Esophagus squamous epithelium (tissue), 5 donors: ENCODE measurements around the gene GPR62. TPM values are rescaled to one million over a fixed set of nuclear protein-coding genes. Genes with fewer than 3 reads are reported as not detected.

Experiments used
- DNase-seq: peaks from one replicate; lab custom pipeline; 2025; lab: John Stamatoyannopoulos, UW
- H3K27ac ChIP-seq, 4 donors: fragments of 200-600 bp; sonication (generic); one replicate each; pipeline ENCODE4 v1.5.1; 2016 to 2019; ENCODE audit warnings: mild to moderate bottlenecking in 1 of 4
- H3K27me3 ChIP-seq, 4 donors: fragments of 200-600 bp; sonication (generic); 1 replicate in 3 of 4; 2 replicates in 1 of 4; pipeline versions ENCODE4 v1.5.1 to v1.6.0; 2017 to 2021; ENCODE audit warnings: antibody characterized with exemption in 1 of 4
- H3K36me3 ChIP-seq, 3 donors: fragments of 200-600 bp; sonication (generic); one replicate each; pipeline ENCODE4 v1.5.1; 2016 to 2019
- H3K4me1 ChIP-seq, 3 donors: fragments of 200-600 bp; sonication (generic); one replicate each; pipeline ENCODE4 v1.5.1; 2017 to 2019
- H3K4me3 ChIP-seq, 4 donors: fragments of 200-600 bp; sonication (generic); 1 replicate in 3 of 4; 2 replicates in 1 of 4; pipeline ENCODE4 v1.5.1; 2016 to 2019; ENCODE audit warnings: mild to moderate bottlenecking in 2 of 4, moderate library complexity in 1 of 4
- H3K9me3 ChIP-seq, 3 donors: fragments of 200-600 bp; sonication (generic); one replicate each; pipeline ENCODE4 v1.5.1; 2016 to 2019
- CTCF ChIP-seq, 6 experiments: fragments of 450-650 bp in 4 of 6; fragments of 200-600 bp in 2 of 6; sonication (generic) in 2 of 6; IDR thresholded peaks; one replicate each; pipeline ENCODE4 v1.5.1; 2016 to 2019; ENCODE audit warnings: antibody characterized with exemption in 6 of 6, mild to moderate bottlenecking in 4 of 6, moderate library complexity in 4 of 6
- POLR2A ChIP-seq, 4 donors: fragments of 450-650 bp; IDR thresholded peaks; one replicate each; pipeline ENCODE4 v1.6.1; 2017; ENCODE audit warnings: antibody characterized with exemption in 4 of 4, mild to moderate bottlenecking in 4 of 4, moderate library complexity in 3 of 4
- WGBS, 2 donors: methylation state at CpG; one replicate each; pipeline ENCODE4 v1.1.5; 2018; 5-methylcytosine and 5-hydroxymethylcytosine counted together
- intact Hi-C: fragments of 100-400 bp; cut with DNase I; formaldehyde crosslinking; loops from one replicate; pipeline ENCODE4 v1.15.0; 2022
- small RNA-seq, 4 donors: library from RNA; depleted of rRNA; stranded (forward); fragments of <200 nt; gene quantifications; one replicate each; pipeline ENCODE3, GENCODE V24; 2016
- total RNA-seq, 4 donors: library from RNA; depleted of rRNA; stranded (reverse); fragments of >200 nt; gene quantifications; one replicate each; pipeline ENCODE4 v1.1.0, GENCODE V29; 2016
- donor health status: DM: yes; HTN: yes; CAD: no.

Gene GPR62
- total RNA-seq, 4 donors from 2014 or later = 0.09 to 0.38 TPM; not detected in 2

DNA sequence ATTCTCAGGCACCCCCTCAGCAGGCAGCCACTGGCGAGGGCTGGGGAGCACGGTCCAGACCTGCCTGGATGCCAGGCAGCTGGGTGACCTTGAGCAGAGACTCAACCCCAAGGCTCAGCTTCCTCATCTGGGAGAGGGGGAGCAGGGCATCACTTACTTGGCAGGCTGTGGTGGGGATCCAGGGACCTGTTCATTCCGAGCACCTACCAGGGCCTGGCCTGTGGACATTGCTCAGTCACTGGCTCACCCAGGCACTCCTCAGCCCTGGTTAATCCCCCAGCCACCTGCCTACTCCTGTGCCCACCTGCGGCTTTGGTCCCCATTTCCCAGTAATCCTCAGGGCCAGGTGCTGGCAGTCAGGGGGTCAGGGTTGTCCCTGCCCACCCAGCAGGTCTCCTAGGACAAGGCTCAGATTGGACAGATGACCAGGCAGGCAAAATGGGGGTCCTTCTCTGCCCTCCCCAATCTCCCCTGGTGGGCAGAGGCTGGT is 49.8 kb downstream of the GPR62 start:
- WGBS, 2 donors = 69% methylated on average over 2 of the region's 4 CpGs; no CpG with 5 or more reads in 1 of the 2 donors
- Histone ChIP-seq H3K9me3 (no peaks in the 10 kb centered on the region), H3K36me3 (no peaks in the 10 kb centered on the region), H3K27ac (peak overlapping the region in 2 of 4 donors; percentile 26 to 32), H3K27me3 (no peaks in the 10 kb centered on the region), H3K4me1 (peaks cover 13 to 35% (median 30%) of the 10 kb centered on the region in 3 donors), H3K4me3 (no peak overlapping the region)
- no peak for DNase-seq
- intact Hi-C loops = loop anchor here (5.0 kb wide), 3 partner anchors 47 to 137 kb away; no protein-coding TSS in a partner anchor
- no peak for TF ChIP-seq POLR2A (IDR thresholded peaks at IDR 0.05)
- TF ChIP-seq CTCF (IDR thresholded peaks at IDR 0.05) = no peak

DNA sequence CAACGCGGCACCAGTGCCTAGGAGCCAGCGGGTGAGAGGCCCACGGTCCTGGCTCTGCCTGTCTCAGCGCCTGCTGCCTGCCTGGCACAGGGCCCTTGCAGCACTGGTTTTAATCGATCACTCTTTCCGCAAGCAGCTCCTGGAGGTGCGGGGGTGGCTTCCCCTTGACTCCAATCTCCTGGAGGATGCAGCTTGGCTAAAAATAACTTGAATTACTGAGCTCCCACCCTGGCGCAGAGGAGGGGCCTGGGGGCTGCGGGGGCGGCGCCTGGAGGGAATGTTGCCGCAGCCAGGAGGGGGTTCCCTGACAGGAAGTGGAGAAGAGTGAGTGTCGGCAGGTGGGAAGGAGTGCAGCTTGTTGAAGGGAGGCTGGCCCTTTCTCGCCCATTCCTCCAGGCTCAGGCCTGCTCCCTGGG is 50.4 kb downstream of the GPR62 start:
- peak overlapping the region in 1 of 4 donors; percentile 15 for H3K4me3 ChIP-seq
- no peaks in the 10 kb centered on the region for H3K27me3 ChIP-seq
- peak overlapping the region in 2 of 4 donors; percentile 26 to 32 for H3K27ac ChIP-seq
- intact Hi-C loops = no loop called here
- H3K36me3 ChIP-seq = no peaks in the 10 kb centered on the region
- H3K9me3 ChIP-seq = no peaks in the 10 kb centered on the region
- no peak for DNase-seq
- peaks cover 13 to 35% (median 30%) of the 10 kb centered on the region in 3 donors for H3K4me1 ChIP-seq
- TF ChIP-seq CTCF (IDR thresholded peaks at IDR 0.05) (no peak), POLR2A (IDR thresholded peaks at IDR 0.05) (no peak)
- 9 to 22% methylated on average over 3 to 5 of the region's 15 CpGs for WGBS, 2 donors

DNA sequence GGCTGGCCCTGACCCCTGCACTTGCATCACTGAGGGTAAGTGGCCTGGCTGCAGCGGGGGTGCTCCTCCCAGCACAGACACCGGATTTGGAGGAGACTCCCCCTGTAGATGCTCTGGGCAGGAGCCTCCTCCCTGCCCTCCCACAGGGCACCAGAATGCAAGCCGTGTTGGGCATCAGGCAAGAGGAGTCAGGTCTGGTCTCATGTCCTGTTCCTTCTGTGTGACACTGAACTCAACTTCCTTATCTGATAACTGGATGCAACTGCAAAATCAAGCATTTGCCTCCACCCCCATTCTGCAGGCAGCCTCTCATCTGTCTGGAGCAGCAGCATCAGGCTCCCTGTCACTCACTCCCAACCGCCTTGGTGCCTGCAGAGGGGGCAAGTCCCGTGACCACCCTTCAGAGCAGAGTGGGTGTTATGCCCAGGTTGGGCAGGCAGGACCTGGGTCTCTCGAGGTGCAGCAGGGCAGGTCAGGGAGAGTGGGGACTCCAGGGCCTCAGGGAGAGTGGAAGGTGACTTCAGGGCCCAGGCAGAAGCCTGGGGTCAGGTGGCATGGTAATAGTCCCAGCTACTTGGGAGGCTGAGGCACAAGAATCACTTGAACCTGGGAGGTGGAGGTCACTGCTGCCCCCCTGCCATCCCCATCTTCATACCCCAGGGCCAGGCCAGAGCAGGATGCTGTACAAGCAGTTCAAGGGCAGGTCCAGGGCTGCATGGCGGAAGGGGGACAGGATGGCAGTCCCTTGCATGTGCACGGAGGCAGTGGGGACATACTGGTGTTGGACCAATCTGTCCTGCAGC is 51.0 kb downstream of the GPR62 start:
- DNase-seq = no peak
- no peaks in the 10 kb centered on the region for H3K9me3 ChIP-seq
- TF ChIP-seq POLR2A (IDR thresholded peaks at IDR 0.05) = no peak
- TF ChIP-seq CTCF (IDR thresholded peaks at IDR 0.05) = no peak
- WGBS, 2 donors = 56 to 72% methylated on average over 4 to 6 of the region's 8 CpGs
- no peaks in the 10 kb centered on the region for H3K27me3 ChIP-seq
- intact Hi-C loops = no loop called here
- no peak overlapping the region for H3K4me3 ChIP-seq
- no peaks in the 10 kb centered on the region for H3K36me3 ChIP-seq
- peaks cover 13 to 34% (median 30%) of the 10 kb centered on the region in 3 donors for H3K4me1 ChIP-seq
- peak overlapping the region in 1 of 4 donors; percentile 32 for H3K27ac ChIP-seq

DNA sequence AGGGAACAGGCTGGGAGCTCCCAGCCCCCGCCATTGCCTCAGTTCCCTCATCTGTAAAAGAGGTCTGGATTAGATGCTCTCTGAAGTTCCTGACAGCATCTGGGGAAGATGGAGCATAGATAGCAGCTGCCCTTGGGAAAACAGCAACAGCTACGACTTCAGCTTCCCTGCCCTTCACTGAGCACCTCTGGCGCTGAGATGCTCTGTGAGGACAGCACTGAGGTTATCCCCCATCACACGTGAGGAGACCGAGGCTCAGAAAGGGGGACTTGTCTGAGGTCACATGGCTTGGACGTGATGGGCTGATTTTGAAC is 51.6 kb downstream of the GPR62 start:
- no peak for DNase-seq
- peaks cover 13 to 29% (median 25%) of the 10 kb centered on the region in 3 donors for H3K4me1 ChIP-seq
- 70 to 85% methylated on average over 3 to 6 of the region's 6 CpGs for WGBS, 2 donors
- H3K36me3 ChIP-seq = no peaks in the 10 kb centered on the region
- H3K27ac ChIP-seq = no peak overlapping the region
- intact Hi-C loops = no loop called here
- H3K4me3 ChIP-seq = no peak overlapping the region
- TF ChIP-seq CTCF (IDR thresholded peaks at IDR 0.05) (no peak), POLR2A (IDR thresholded peaks at IDR 0.05) (no peak)
- no peaks in the 10 kb centered on the region for H3K9me3 ChIP-seq
- H3K27me3 ChIP-seq = no peaks in the 10 kb centered on the region

Small RNA genes lying within 50 kb of the gene (small RNA-seq; reads per million reads assigned to genes)
- gene AC115284.1 = 0 reads per million in 4 donors

Other genes starting within 250 kb of the GPR62 start
- gene GRM2, start 248.3 kb upstream of the GPR62 start, total RNA-seq = under 1 TPM in 3 of 4 donors, not detected in 1; 0.04 to 0.57 (median 0.53) TPM
- not detected for gene IQCF6, start 176.1 kb upstream of the GPR62 start, total RNA-seq
- not detected for gene IQCF2, start 93.8 kb upstream of the GPR62 start, total RNA-seq
- gene IQCF5, start 79.8 kb upstream of the GPR62 start, total RNA-seq = not detected
- gene IQCF1, start 52.0 kb upstream of the GPR62 start, total RNA-seq = not detected
- 10 to 100 TPM; 11.1 to 30.3 (median 21.3) TPM for gene RRP9, start 13.5 kb upstream of the GPR62 start, total RNA-seq
- 10 to 100 TPM in 2 of 4 donors, 1 to 10 TPM in 2; 7.3 to 33.0 (median 14.2) TPM for gene PARP3, start 13.0 kb upstream of the GPR62 start, total RNA-seq
- gene PCBP4, start 12.1 kb downstream of the GPR62 start, total RNA-seq = 10 to 100 TPM; 13.0 to 47.3 (median 19.5) TPM
- gene ABHD14B, start 18.7 kb downstream of the GPR62 start, total RNA-seq = 10 to 100 TPM; 29.6 to 54.4 (median 33.4) TPM
- gene ABHD14A, start 19.7 kb downstream of the GPR62 start, total RNA-seq = 10 to 100 TPM in 2 of 4 donors, 1 to 10 TPM in 2; 4.3 to 14.2 (median 9.4) TPM
- gene ACY1, start 28.2 kb downstream of the GPR62 start, total RNA-seq = 10 to 100 TPM; 20.2 to 42.7 (median 33.6) TPM
- 1,000 to 10,000 TPM; 1,191 to 2,826 (median 1,725) TPM for gene RPL29, start 40.5 kb downstream of the GPR62 start, total RNA-seq
- gene DUSP7, start 101.2 kb downstream of the GPR62 start, total RNA-seq = 100 to 1,000 TPM in 1 of 4 donors, 10 to 100 TPM in 3; 49.3 to 105 (median 62.1) TPM
- gene POC1A, start 199.0 kb downstream of the GPR62 start, total RNA-seq = 10 to 100 TPM in 1 of 4 donors, 1 to 10 TPM in 3; 2.7 to 10.3 (median 4.8) TPM
- 10 to 100 TPM; 28.3 to 45.5 (median 35.1) TPM for gene ALAS1, start 242.8 kb downstream of the GPR62 start, total RNA-seq